ELF-1 (cell line): Measurements from ENCODE around the gene TPK1.

Experiments
- DNase-seq: peaks from one replicate; pipeline ENCODE4 v3.0.0-alpha.2; 2016; ENCODE audit warnings: low read depth, low spot score

TPK1 gene

GRCh38 chr7:144726840-144727239 lies 109.0 kb downstream of the TPK1 start:
- DNase-seq = peak; percentile 17

GRCh38 chr7:144725070-144725469 lies 110.8 kb downstream of the TPK1 start:
- DNase-seq = no peak

GRCh38 chr7:144723301-144723700 lies 112.6 kb downstream of the TPK1 start:
- DNase-seq = no peak

- no peak for DNase-seq
These were observed 115.1 kb downstream of the TPK1 start for GRCh38 chr7:144720710-144721109.

GRCh38 chr7:144720149-144720548 lies 115.7 kb downstream of the TPK1 start:
- peak; percentile 57 for DNase-seq

- no peak for DNase-seq
These were observed 118.1 kb downstream of the TPK1 start for GRCh38 chr7:144717720-144718119.

- no peak for DNase-seq
These were observed 122.0 kb downstream of the TPK1 start for GRCh38 chr7:144713850-144714249.

GRCh38 chr7:144710791-144711190 lies 125.1 kb downstream of the TPK1 start:
- DNase-seq = no peak

- DNase-seq = no peak
These were observed 126.8 kb downstream of the TPK1 start for GRCh38 chr7:144709066-144709465.

GRCh38 chr7:144691240-144691639 lies 144.6 kb downstream of the TPK1 start:
- no peak for DNase-seq

- DNase-seq = no peak
These were observed 153.1 kb downstream of the TPK1 start for GRCh38 chr7:144682581-144683280.

- no peak for DNase-seq
These were observed 159.4 kb downstream of the TPK1 start for GRCh38 chr7:144676492-144676891.

GRCh38 chr7:144674550-144674949 lies 161.3 kb downstream of the TPK1 start:
- DNase-seq = no peak

GRCh38 chr7:144672869-144673268 lies 163.0 kb downstream of the TPK1 start:
- DNase-seq = no peak

GRCh38 chr7:144671429-144671828 lies 164.4 kb downstream of the TPK1 start:
- DNase-seq = no peak

GRCh38 chr7:144670218-144670617 lies 165.6 kb downstream of the TPK1 start:
- DNase-seq = no peak

- no peak for DNase-seq
These were observed 167.3 kb downstream of the TPK1 start for GRCh38 chr7:144668503-144668902.

- DNase-seq = no peak
These were observed 170.0 kb downstream of the TPK1 start for GRCh38 chr7:144665689-144666381.

- DNase-seq = no peak
These were observed 176.6 kb downstream of the TPK1 start for GRCh38 chr7:144659211-144659610.

- DNase-seq = no peak
These were observed 178.8 kb downstream of the TPK1 start for GRCh38 chr7:144656965-144657517.

GRCh38 chr7:144653449-144653848 lies 182.4 kb downstream of the TPK1 start:
- DNase-seq = no peak

GRCh38 chr7:144650439-144650838 lies 185.4 kb downstream of the TPK1 start:
- no peak for DNase-seq

GRCh38 chr7:144649120-144649519 lies 186.7 kb downstream of the TPK1 start:
- DNase-seq = no peak
